HEK293 (cell line): ENCODE measurements around the gene TTLL13.
A peak's percentile ranks its signal among the peaks of the same experiment; 100 is the strongest.
"Not testable (repeated sequence)": the region's sequence is repeated elsewhere in the genome, so short reads cannot be mapped to it uniquely, and the experiment has no call there.

Source experiments
- CTCF ChIA-PET: fragments of 350-600 bp; formaldehyde crosslinking; extraction: SDS; loops from one replicate; lab custom pipeline; 2021; ENCODE audit warnings: antibody characterized with exemption; lab: Yijun Ruan, JAX
- POLR2A ChIA-PET: fragments of 300-600 bp; formaldehyde crosslinking; extraction: SDS; loops from one replicate; lab custom pipeline; 2020; ENCODE audit warnings: antibody characterized with exemption, inconsistent platforms; lab: Yijun Ruan, JAX
- H3K27ac ChIP-seq: fragments of 200-500 bp; sonication (Bioruptor generic); 2 replicates; pipeline ENCODE4 v1.5.1; 2014; ENCODE audit warnings: low read depth, low read length, control low read depth, inconsistent platforms; ENCODE audit errors: extremely low read depth
- H3K36me3 ChIP-seq, 2 experiments: fragments of 200-500 bp in 1 of 2; sonication (Bioruptor generic) in 1 of 2; 1 replicate in 1 of 2; 2 replicates in 1 of 2; pipeline ENCODE4 v1.5.1; 2014 to 2017; ENCODE audit warnings: inconsistent platforms in 2 of 2, low read length in 2 of 2; ENCODE audit not compliant: control insufficient read depth in 2 of 2, insufficient read depth in 1 of 2
- H3K4me1 ChIP-seq: fragments of 200-500 bp; sonication (Bioruptor generic); 2 replicates; pipeline ENCODE4 v1.5.1; 2014; ENCODE audit warnings: mild to moderate bottlenecking, low read length, inconsistent platforms; ENCODE audit not compliant: control insufficient read depth, insufficient read depth
- H3K4me3 ChIP-seq: 2 replicates; pipeline ENCODE4 v1.5.1; 2011; ENCODE audit warnings: low read depth, mild to moderate bottlenecking, control low read depth, low read length, moderate library complexity
- H3K9me3 ChIP-seq: fragments of 200-500 bp; sonication (Bioruptor generic); 2 replicates; pipeline ENCODE4 v1.5.1; 2014; ENCODE audit warnings: low read depth, low read length, inconsistent platforms; ENCODE audit not compliant: control insufficient read depth, insufficient read depth
- EGR2 ChIP-seq: fragments of 450-650 bp; formaldehyde crosslinking; IDR thresholded peaks from 2 replicates; pipeline ENCODE4 v1.5.1; 2016; ENCODE audit warnings: low read depth, missing biosample characterization, missing genetic modification characterization
- HIC1 ChIP-seq: fragments of 450-650 bp; formaldehyde crosslinking; IDR thresholded peaks from 2 replicates; pipeline ENCODE4 v1.5.1; 2016; ENCODE audit warnings: missing biosample characterization, missing genetic modification characterization
- ZBTB7A ChIP-seq: fragments of 450-650 bp; formaldehyde crosslinking; IDR thresholded peaks from 2 replicates; pipeline ENCODE4 v1.5.1; 2016; ENCODE audit warnings: low read depth, missing biosample characterization, missing genetic modification characterization
- ZFHX2 ChIP-seq: fragments of 450-650 bp; formaldehyde crosslinking; conservative IDR thresholded peaks from 2 replicates; pipeline ENCODE4 v1.5.1; 2016; ENCODE audit warnings: missing biosample characterization, missing genetic modification characterization
- ZNF10 ChIP-seq: fragments of 450-650 bp; formaldehyde crosslinking; IDR thresholded peaks from 2 replicates; pipeline ENCODE4 v1.5.1; 2017; ENCODE audit warnings: missing biosample characterization, missing genetic modification characterization
- ZNF16 ChIP-seq: fragments of 450-650 bp; formaldehyde crosslinking; IDR thresholded peaks from 2 replicates; pipeline ENCODE4 v1.5.1; 2016; ENCODE audit warnings: low read depth, missing biosample characterization, missing genetic modification characterization
- ZNF239 ChIP-seq: fragments of 450-650 bp; formaldehyde crosslinking; IDR thresholded peaks from 2 replicates; pipeline ENCODE4 v1.5.1; 2016; ENCODE audit warnings: missing biosample characterization, missing genetic modification characterization
- ZNF555 ChIP-seq: fragments of 450-650 bp; formaldehyde crosslinking; conservative IDR thresholded peaks from 2 replicates; pipeline ENCODE4 v1.5.1; 2017; ENCODE audit warnings: missing biosample characterization, mild to moderate bottlenecking, missing genetic modification characterization, inconsistent platforms
- ZNF621 ChIP-seq: fragments of 450-650 bp; formaldehyde crosslinking; IDR thresholded peaks from 2 replicates; pipeline ENCODE4 v1.5.1; 2017; ENCODE audit warnings: missing biosample characterization, missing genetic modification characterization
- TF ChIP-seq, protein P1 (sequence below): fragments of 450-650 bp; formaldehyde crosslinking; IDR thresholded peaks from 2 replicates; pipeline ENCODE4 v1.5.1; 2017; ENCODE audit warnings: missing biosample characterization, missing genetic modification characterization

Gene TTLL13

GRCh38 chr15:90300988-90301706 is 51.8 kb downstream of the TTLL13 start (continued):
- TF ChIP-seq, protein P1, sequence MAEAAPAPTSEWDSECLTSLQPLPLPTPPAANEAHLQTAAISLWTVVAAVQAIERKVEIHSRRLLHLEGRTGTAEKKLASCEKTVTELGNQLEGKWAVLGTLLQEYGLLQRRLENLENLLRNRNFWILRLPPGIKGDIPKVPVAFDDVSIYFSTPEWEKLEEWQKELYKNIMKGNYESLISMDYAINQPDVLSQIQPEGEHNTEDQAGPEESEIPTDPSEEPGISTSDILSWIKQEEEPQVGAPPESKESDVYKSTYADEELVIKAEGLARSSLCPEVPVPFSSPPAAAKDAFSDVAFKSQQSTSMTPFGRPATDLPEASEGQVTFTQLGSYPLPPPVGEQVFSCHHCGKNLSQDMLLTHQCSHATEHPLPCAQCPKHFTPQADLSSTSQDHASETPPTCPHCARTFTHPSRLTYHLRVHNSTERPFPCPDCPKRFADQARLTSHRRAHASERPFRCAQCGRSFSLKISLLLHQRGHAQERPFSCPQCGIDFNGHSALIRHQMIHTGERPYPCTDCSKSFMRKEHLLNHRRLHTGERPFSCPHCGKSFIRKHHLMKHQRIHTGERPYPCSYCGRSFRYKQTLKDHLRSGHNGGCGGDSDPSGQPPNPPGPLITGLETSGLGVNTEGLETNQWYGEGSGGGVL (tag by site-specific recombination): no peak
- TF ChIP-seq, all 188 proteins: peak for 8

- POLR2A ChIA-PET: interaction anchor here (1.2 kb wide), 1 partner anchor 18 kb away, joined by 3 read pairs; no protein-coding TSS in a partner anchor
- Histone ChIP-seq H3K27ac (no peak overlapping the region), H3K36me3 (no peaks in the 10 kb centered on the region), H3K4me1 (no peaks in the 10 kb centered on the region), H3K9me3 (no peaks in the 10 kb centered on the region), H3K4me3 (no peak overlapping the region)
- CTCF ChIA-PET: interaction anchor here (0.5 to 3.4 kb wide), 29 partner anchors 8 to 379 kb away, joined by 3 to 28 read pairs (median 4); no protein-coding TSS in a partner anchor
- TF ChIP-seq HIC1 (tag by site-specific recombination) (no peak), ZNF10 (tag by site-specific recombination) (no peak), ZFHX2 (tag by site-specific recombination) (no peak), ZNF621 (tag by site-specific recombination) (no peak)
Observed at GRCh38 chr15:90301707-90302300, 52.4 kb downstream of the TTLL13 start.

GRCh38 chr15:90305355-90305754 is 56.0 kb downstream of the TTLL13 start:
- TF ChIP-seq EGR2 (tag by site-specific recombination): 0 out of 2 replicates have a peak, but pooled peaks have one; percentile 20
- TF ChIP-seq ZFHX2 (tag by site-specific recombination): 0 out of 2 replicates have a peak, but pooled peaks have one; percentile 18
- H3K4me1 ChIP-seq, POLR2A ChIA-PET: not testable (repeated sequence)

DNA sequence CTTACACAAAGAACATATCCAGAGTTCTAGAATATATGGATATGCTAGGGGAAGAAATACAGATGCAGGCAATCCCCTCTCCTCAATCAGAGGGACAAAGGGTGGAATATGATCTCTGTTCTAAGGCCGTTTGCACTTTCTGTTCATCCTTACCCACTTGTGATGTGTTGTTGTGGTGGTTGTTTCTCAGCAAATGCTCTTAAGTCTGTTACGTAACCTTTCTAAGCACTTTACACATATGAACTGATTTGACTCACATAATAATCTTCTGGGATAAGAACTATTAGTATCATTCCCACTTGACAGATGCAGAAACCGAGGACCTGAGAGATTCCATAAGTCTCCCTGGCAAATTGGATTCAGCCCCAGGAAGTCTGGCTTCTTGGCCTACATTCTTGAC is 56.6 kb downstream of the TTLL13 start:
- Histone ChIP-seq H3K9me3 (no peaks in the 10 kb centered on the region), H3K4me3 (no peak overlapping the region), H3K36me3 (no peaks in the 10 kb centered on the region), H3K27ac (no peak overlapping the region), H3K4me1 (no peaks in the 10 kb centered on the region)
- no peak for TF ChIP-seq ZNF16 (tag by site-specific recombination)
- TF ChIP-seq ZNF239 (tag by site-specific recombination): no peak
- TF ChIP-seq ZBTB7A (tag by site-specific recombination): no peak
- TF ChIP-seq ZNF555: no peak
- ChIA-PET POLR2A (no interaction called here), CTCF (interaction anchor here (0.6 to 4.2 kb wide), 8 partner anchors 8 to 627 kb away, joined by 3 to 56 read pairs (median 4); no protein-coding TSS in a partner anchor)

More at GRCh38 chr15:90305355-90305754, 56.0 kb downstream of the TTLL13 start:
- not testable (repeated sequence) for H3K36me3 ChIP-seq, H3K4me3 ChIP-seq, H3K9me3 ChIP-seq, H3K27ac ChIP-seq
- CTCF ChIA-PET: interaction anchor here (0.6 to 4.2 kb wide), 8 partner anchors 9 to 628 kb away, joined by 3 to 56 read pairs (median 4); no protein-coding TSS in a partner anchor
